HG03097 (cell line): ENCODE measurements around the gene OSBPL5.
"Not testable (repeated sequence)": the region's sequence is repeated elsewhere in the genome, so short reads cannot be mapped to it uniquely, and the experiment has no call there.

ENCODE experiments used
- ATAC-seq: cut with Tn5 transposase; IDR thresholded peaks from one replicate; pipeline ENCODE4 v1.9.1; 2021; ENCODE audit not compliant: unreplicated experiment, low FRiP score

The OSBPL5 gene

DNA sequence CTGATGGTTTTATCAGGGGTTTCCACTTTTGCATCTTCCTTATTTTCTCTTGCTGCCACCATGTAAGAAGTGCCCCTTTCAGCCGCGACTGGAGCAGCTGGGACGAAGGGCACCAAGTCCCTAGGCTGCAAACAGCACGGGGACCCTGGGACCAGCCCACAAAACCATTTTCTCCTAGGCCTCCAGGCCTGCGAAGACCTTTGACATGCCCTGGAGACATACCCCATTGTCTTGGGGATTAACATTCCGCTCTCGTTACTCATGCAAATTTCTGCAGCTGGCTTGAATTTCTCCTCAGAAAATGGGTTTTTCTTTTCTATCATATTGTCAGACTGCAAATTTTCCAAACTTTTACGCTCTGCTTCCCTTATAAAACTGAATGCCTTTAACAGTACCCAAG is 101.2 kb downstream of the OSBPL5 start:
- not testable (repeated sequence) for ATAC-seq

DNA sequence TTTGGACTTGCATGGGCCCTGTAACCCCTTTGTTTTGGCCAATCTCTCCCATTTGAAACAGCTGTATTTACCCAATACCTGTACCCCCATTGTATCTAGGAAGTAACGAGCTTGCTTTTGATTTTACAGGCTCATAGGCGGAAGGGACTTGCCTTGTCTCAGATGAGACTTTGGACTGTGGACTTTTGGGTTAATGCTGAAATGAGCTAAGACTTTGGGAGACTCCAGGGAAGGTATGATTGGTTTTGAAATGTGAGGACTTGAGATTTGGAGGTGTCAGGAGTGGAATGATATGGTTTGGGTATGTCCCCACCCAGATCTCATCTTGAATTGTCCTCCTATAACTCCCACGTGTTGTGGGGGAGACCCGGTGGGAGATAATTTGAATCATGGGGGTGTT is 101.7 kb downstream of the OSBPL5 start:
- ATAC-seq: not testable (repeated sequence)

DNA sequence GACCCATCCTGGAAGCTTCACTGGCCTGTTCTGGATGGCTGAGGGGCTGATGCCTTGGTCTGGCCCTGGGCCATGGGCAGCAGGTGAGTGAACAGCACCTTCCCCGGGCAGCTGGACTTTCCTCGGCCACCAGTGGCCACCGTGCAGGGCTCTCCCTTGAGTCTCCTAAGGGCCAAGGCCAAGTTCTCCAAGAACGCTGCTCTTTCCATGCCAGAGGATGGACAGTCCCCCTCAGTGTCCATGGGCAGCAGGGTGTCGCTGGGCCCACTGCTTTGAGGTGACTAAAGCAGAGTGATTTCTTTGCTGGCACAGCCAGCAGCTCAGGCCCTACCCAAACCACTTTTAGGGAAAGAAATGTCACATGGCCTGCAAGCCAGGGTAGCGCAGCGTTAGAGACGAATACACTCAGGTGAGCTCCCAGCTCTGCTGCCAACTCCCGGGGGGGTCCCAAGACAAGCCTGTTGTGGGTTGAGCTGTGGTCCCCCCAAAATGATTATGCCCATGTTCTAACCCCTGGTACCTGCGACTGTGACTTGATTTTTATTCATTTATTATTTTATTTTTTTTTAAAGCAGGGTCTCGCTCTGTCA is 104.6 kb downstream of the OSBPL5 start:
- ATAC-seq: no peak

DNA sequence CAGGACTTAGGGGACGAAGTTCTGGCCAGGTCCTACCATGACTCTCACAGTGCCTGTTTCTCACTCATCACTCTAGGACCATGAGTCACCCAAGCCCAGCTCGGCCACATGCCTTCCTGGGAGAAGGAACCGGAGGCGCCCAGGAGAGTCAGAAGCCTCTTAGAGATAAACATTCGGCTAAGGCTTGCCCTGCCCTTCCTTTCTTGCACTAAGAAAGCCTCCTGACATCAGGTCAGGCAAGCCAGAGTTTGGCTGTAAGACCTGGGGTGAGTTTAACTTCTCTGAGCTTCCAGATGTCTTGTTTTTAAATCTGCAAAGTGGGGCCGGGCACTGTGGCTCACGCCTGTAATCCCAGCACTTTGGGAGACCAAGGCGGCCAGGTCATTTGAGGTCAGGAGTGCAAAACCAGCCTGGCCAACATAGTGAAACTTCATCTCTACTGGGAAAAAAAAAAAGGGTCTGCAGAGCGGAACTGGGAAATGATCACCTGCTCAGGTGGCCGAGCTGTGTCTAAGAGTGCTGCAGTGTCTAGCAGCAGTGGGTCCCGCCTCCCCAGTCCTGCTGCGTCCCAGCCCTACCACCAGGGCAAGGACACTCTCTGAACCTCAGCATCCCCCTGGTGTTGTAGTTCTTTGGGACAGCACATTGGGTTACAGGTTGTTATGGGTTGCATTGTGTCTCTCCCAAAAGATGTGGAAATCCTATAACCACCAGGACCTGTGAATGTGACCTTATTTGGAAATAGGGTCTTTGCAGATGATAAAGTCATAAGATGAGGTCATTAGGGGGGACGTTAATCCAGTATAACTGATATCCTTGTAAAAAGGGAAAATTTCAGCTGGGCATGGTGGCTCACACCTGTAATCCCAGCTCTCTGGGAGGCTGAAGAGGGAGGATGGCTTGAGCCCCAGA is 106.1 kb downstream of the OSBPL5 start:
- ATAC-seq: no peak

DNA sequence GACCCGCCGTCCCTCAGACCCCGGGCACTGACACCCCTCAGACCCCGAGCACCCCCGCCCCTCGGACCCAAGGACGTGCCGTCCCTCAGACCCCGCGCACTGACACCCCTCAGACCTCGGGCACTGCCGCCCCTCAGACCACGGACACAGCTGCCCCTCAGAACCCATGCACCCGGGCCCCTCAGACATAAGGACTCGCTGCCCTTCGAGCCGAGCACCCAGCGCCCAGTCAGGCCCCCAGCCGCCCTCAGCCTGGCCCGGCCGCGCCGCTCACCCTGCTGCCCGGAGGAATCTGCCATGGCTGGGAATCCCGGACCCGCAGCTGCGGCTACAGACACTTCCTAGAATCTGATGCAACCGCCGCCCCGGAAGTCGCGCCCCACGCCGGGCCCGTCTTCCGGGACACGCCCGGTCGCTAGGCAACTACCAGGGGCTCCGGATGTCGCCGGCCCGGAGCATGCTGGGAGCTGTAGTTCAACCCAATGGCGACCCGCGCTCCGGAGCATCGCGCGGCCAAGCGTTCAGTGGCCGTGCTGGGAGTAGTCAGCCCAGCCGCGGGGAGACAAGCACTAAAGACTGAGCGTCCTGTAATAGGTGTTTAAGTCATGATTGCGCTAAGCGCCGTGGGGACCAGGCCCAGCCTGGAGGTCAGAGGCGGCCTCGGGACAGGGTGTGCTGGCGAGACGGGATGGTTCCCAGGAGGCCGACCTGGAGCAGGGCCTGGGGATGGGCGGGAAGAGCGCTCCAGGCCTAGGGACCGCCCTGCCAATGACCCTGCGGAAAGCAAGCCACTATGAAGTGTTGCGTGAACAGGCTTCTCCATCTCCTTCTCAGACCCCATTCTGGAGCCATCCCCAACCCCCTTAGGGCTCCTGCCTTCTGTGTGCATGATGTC is 107.8 kb downstream of the OSBPL5 start, which contains the start of gene CARS1:
Gene CARS1 (minus strand): TSS at position 355 of the 895 bp plus-strand sequence. CDS start 56 bp downstream, at position 299.
- peak; percentile 91 for ATAC-seq

DNA sequence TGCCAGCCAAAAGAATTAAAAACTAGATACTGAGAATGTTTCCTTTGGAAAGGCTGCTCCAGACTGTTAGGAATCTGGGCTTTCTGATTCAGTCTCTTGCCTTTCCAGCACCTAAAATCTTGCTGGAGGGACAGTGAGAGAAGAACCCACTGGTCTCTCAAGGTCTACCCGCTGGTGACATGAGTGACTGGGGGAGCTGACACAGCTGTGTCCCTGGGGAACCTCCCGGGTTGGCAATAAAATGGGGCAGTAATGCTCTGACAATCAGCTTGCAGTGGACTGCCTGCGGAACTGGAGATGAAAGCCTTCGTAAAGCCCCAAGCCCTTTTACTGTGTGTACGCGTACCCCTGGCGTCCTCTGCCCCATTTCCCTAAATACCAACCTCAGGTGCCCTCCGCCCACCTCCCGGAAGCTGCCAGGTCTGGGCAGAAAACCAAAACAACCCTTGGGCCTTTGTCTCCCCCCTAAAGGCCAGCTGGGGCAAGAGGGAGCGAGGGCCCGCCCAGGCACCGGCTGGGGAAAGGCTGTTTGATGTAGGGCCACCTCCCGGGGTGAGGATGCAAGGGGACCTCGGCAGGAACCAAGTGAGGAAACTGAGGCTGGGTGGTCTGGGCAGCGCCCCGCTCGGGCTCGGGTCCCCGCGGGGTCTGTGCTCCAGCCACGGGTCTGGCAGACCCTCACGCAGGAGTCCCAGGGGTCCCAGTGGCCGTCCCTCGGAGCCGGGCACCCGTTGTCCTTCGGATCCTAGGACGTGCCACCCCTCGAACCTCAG is 108.6 kb downstream of the OSBPL5 start:
- ATAC-seq: no peak

DNA sequence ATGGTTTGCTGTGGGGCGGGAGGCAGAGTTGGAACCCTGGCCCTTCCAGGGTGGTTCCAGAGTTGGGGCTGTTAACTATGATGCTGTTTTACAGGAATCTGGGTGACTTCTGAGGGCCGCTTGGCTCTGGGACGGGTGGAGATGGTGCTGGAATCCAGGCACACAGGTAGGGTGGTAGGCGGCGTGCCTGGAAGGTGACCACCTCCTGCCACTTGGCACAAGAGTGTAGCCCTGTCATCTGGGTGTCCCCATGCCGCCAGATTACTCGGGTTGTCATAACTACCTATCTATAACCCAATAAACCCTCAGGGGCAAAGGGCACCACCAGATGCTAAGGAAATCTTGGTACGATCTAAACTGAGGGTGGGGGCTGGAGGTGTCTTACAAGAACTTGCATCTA is 109.2 kb downstream of the OSBPL5 start:
- ATAC-seq: no peak

DNA sequence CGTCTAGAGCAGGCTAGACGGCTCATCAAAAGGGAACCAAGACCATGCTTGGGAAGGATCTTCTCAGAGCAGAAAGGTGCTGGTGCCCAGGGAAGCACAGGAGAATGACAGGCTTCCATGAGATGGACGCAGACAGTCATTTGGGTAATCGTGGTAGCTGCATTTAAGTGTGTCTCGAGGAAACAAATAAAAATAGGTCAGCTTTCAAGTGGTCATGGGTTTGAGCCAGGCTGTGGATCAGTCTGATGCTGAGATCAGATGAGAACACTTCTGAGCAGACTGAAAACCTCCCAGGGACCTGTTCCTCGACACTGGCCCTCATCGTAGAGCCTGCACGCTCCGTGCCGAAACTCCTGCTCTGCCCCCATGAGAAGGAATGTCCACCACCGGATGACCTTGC is 112.5 kb downstream of the OSBPL5 start:
- no peak for ATAC-seq

DNA sequence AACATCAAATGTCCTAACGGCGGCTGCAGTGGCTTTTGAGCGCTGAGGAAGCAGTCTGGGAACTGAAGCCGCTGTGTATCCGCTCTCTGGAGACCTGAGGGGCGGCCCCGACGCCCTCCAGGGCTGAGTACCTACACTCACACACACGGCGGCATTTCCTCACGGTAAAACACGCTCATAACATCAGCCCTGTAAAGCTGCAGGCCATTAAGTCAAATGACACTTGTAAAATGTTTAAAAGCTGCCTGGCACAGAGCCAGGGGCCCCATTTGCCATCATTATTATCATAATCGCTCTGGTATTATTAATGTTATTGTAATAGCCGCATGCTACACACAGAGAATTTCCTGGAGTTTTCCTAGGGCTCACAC is 113.0 kb downstream of the OSBPL5 start:
- ATAC-seq: no peak

DNA sequence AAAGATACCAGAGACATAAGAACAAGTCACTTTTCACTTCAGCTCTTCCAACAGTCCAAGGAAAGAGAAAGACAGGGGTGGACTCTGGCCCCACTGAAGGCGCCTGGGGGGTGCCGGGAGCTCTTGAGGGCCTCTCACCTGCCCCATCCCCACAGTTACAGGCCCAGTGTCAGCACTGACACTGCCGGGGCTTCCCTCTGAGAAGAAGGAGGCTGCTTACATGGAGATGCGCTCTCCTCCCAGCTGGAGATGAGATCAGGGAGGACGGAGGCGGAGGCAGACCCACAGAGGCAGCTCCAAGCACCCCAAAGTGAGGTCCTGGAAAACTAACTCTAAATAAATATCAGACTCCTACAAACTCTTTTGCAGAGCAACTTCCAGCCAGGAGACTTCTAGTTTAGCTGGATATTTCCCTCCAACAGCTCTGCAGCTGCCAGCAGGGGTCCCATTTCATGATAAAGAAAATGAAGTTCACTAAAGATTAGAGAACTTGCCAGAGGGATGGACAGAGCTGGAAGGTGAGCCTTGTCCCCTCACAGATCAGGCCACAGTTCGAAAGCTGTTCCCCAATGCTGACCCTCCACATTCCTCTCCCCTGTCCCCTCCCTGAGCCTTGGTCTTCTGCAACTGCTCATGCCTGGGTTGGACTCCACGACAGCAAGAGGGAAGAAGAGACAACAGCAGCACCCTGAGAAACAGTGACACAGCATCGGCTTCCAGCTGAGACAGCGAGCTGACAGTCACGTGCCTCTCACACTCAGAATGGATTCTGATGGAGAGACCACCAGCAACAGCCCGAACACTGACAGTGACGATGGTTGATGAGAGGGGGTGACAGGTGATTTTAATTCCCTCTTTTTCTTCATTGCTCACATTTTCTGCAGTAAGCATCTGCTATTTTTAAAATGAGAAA is 113.7 kb downstream of the OSBPL5 start:
- no peak for ATAC-seq

DNA sequence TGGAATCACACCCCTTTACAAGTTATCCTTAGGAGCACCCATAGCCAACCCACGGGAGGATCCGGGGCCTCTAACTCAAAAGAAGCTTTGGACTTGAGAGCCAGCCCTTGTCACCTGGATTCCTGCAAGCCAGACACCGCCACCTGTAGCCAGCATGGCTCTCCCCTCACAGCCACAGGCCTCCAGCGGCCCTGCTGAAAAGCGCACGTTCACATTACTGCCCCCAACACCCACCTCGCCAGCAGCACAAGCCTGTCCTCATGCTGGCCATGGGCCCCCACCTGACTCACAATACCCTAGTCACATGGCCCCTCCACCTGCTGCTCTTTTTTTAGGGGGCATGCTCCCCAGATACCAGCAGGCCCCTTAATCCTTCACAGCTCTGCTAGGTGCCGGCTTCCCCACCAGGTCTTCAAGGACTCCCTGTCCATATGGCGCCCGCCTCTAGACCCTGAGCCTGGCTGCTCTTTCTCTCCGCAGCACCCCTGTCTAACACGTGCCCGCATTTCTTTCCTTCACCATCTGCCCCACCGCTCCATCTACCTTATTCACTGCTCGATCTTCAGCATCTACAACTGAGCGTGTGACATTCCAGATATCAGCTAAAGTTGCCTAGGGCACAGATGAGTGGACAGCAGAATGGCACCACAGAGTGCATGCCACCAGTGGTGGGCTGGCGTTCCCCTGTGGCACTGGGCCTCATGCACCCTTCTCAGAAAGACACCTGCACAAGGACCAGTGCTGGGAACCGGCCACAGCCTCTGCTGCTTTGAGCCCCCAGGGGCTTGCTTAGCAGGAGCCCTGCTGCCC is 114.5 kb downstream of the OSBPL5 start:
- no peak for ATAC-seq

DNA sequence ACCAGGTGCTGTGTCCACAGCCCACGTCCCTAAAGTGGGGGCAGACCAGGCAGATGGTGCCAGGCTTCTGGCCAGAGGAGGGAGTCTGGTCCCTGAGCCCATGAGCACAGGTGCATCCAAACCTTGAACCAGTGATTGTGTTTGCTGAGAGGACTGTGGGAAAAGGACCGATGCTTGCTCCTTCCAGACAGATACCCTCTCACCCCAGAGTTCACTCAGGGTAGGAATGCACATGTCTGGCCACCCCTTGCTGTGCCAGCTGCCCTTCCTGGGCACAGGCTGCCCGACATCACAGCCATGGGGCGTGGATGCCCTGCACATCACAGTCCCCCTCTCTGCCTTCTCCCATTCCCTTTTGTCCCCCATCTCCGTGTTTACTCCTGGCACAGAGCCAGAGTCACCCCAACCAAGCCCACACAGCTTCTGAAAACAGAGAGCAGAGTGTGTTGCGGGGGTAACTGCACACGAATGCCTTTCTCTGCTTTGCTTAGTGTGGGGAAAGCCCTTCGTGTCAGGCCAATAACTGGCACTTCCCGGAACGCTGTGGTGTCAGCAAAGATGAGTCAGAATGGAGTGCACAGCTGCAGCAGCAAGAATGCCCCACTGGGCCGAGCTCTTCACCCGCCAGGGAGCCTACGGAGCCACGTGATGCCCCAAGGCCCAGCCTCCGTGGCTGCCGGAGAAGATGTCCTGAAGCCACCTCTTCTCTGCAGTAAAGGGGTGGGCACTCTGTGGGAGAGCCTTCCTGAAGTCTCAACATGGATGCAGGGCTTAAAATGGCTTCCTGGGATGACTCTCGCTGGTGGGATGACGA is 115.5 kb downstream of the OSBPL5 start:
- ATAC-seq: peak; percentile 66

DNA sequence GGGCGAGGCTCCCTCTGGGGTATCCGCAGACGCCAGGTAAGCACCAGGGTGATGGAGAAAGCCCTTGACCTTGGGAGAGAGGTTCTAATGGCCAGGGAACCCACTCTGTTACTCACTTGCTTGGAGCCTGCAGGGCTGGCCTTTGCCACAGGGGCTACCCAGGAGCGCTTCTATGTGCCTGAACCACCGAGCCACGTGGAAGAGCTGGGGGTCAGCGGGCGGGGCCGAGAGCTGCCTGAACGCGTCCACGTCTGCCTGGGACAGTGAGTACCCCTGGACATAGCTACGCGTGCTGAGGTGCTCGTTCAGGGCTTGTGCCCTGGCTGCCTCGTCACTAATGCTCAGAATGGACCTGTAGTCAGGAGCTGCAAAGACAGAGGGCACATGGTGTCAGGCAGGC is 117.5 kb downstream of the OSBPL5 start:
- no peak for ATAC-seq

DNA sequence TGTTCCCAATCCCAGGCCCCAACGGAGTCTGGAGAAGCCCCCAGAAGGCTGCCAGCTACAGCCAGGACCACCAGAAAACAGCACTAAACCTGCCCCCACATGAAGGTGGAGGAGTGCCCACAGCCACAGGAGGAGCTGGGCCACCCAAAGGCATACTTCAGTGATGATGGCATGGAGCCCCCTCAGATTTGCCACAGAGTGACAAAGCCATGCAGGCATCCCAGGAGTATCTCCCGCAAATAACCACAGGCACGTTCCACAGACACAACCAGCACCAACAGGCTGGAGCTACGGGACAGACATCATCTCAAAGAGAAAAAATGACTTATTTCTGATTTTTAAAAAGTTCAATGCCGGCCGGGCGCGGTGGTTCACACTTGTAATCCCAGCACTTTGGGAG is 118.5 kb downstream of the OSBPL5 start:
- ATAC-seq: no peak

DNA sequence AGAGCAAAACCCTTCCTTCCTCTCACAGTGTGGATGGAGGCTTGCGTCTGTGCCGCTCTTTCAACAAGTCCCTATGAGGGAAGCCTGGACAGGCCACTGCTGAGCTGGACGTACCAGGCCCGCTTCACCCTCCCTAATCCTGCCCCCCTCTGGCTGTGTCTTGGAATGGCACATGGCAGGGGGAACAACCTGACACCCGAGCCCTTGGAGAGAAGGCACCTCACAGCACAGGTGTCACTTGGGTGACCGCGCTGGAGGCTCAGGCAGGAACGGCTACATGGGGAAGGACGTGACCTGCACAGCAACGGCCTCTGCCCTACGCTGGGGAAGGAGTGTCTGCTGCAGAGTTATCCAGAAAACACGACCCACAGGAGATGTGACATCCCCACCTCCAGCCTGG is 118.9 kb downstream of the OSBPL5 start:
- ATAC-seq: no peak

DNA sequence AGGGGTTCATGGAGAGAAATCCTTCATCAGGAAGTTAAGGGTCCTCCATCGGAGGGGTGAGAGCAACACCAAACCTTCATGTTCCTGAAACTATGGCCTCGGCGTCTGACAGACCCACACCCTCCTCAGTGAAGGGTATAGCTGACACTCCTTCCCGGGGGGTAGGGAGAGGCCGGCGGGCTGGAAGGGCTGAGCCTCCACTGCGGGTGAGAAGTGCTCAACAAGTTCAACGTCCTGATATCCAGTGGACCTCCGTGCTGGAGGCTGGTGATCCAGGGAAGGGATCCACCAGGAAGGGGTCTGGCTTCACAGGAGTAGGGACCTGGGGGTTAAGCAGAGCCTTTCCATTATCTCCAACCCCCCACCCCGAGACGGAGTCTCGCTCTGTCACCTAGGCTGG is 120.2 kb downstream of the OSBPL5 start:
- no peak for ATAC-seq

DNA sequence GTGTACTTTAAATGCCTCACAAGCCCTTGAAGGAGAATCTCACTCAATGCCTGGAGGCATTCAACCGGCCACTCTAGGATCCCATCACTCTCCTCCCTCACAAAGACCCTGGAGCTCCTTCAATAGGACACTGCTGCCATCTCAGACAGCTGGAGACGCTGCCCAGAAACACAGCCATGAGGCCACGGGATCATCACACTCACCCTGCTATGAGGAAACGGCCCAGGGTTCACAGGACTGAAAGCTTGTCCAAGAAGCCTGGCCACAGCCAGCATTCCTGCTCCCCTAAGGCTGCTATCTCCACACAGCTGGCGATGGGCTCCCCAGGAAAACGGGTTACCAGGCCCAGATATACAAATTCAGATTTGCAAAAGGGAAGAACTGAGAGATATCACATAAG is 121.1 kb downstream of the OSBPL5 start:
- no peak for ATAC-seq
